ENCODE results near the gene PAX2.
A peak's percentile ranks its signal among the peaks of the same experiment; 100 is the strongest.

The PAX2 gene

DNA sequence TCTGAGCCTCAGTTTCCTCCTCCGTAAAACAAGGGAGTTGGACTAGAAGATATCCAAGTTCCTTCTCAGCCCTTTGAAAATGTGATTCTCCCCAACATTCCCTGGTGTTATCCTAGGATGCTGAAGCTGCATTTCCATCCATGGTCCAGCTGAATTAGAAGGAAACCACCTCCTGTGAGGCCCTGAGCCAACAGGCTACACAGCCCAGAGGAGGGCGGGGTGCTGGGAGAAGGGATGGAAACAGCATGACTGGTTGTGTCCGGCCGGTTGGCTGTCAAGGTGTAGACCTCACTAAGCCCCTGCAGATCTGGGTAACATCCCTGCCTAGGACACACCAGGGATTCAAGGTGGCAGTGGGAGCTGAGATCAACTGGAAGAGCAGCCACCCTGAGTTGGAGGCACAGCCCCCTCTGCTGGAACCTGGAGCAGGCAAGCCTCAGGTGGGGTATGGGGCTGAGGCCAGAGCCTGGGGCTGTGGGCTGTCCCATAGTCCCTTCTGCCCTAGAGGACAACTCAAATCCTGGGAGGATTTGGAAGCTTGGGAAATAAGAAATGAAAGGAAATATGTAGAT, 72.0 kb downstream of the PAX2 start:
- no peak for DNase-seq (ENCODE audit: low spot score)

DNA sequence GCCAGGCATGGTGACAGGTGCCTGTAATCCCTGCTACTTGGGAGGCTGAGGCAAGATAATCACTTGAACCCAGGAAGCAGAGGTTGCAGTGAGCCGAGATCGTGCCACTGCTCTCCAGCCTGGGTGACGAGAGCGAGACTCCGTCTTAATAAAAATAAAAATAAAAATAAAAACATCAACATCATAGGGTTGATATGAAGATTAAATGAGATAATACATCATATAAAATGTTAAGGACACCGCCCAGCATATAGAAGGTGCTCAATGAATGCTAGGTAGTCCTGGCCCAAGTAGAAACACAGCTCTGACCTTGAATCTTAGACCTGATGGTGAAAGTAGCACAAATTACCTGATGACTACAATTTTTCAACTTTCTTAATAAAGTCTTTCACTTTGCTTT, 74.0 kb downstream of the PAX2 start:
- DNase-seq (ENCODE audit: low spot score), result no peak

DNA sequence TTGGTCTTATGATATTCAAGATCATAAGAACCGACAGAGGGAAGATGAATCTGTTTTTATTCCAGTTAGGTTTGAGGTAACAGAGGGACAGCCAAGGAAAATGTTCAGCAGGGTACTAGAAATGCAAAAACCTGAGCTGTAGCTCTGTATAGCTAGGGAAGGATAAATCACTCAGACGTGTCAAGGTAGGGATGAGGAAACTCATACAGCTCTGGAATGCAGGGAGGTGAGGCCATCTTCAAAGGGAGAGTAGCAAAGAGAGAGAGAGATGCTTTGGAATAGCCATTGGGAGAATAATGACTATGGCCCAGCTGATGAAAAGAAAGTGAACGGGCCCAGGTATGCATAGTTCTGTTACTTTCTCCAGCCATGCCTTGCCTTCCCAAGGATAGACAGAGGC, 77.8 kb downstream of the PAX2 start:
- no peak for DNase-seq (ENCODE audit: low spot score)

DNA sequence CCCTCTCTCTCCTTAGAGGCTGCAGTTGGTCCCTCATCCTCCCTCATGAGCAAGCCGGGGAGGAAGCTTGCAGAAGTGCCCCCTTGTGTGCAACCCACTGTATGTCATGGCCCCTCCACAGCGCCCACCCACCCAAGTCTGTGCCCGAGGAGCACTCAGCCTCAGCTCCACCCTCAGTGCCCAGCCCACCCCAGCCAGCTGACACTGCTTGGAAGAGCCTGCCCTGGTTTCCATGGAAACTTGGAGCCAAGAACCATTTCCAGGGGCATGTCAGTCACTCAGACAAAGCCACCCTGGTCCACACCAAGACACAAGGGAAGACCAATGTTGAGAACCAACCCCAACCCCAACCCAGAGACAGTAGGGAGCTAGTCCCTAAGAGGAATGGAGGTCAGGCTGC, 79.5 kb downstream of the PAX2 start:
- no peak for DNase-seq (ENCODE audit: low spot score)

GRCh38 chr10:100825325-100825875, 80.0 kb downstream of the PAX2 start:
- DNase-seq (ENCODE audit: low spot score), result no peak

- DNase-seq (ENCODE audit: low spot score), result no peak
These were observed 80.8 kb downstream of the PAX2 start for GRCh38 chr10:100826031-100826651.

GRCh38 chr10:100826661-100826982, 81.2 kb downstream of the PAX2 start:
- no peak for DNase-seq (ENCODE audit: low spot score)

DNA sequence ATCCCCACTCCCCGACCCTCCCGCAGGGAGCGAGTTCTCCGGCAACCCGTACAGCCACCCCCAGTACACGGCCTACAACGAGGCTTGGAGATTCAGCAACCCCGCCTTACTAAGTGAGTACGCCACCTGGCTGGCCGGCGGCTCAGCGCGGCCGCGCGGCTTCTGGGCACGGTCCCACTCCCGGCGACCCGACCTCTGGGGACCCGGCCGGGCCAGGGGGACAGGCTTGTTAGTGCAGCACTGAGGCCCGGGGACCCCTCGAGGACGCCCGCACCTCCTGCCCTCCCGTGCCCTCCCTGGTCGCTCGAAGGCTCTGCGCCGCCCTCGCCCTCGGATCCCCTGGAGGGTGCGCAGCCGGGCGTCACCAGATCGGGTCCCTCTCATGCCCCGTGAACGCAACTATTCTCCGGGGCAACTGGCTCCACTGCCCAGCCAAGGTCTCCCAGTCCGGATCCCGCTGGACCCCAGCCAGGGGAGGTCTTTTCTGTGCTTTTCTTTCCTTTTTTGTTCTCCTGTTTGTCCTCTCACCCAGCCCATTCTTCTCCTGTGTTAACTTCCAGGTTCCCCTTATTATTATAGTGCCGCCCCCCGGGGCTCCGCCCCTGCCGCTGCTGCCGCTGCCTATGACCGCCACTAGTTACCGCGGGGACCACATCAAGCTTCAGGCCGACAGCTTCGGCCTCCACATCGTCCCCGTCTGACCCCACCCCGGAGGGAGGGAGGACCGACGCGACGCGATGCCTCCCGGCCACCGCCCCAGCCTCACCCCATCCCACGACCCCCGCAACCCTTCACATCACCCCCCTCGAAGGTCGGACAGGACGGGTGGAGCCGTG, 81.8 kb downstream of the PAX2 start:
- no peak for DNase-seq (ENCODE audit: low spot score)

DNA sequence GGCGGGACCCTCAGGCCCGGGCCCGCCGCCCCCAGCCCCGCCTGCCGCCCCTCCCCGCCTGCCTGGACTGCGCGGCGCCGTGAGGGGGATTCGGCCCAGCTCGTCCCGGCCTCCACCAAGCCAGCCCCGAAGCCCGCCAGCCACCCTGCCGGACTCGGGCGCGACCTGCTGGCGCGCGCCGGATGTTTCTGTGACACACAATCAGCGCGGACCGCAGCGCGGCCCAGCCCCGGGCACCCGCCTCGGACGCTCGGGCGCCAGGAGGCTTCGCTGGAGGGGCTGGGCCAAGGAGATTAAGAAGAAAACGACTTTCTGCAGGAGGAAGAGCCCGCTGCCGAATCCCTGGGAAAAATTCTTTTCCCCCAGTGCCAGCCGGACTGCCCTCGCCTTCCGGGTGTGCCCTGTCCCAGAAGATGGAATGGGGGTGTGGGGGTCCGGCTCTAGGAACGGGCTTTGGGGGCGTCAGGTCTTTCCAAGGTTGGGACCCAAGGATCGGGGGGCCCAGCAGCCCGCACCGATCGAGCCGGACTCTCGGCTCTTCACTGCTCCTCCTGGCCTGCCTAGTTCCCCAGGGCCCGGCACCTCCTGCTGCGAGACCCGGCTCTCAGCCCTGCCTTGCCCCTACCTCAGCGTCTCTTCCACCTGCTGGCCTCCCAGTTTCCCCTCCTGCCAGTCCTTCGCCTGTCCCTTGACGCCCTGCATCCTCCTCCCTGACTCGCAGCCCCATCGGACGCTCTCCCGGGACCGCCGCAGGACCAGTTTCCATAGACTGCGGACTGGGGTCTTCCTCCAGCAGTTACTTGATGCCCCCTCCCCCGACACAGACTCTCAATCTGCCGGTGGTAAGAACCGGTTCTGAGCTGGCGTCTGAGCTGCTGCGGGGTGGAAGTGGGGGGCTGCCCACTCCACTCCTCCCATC, 82.7 kb downstream of the PAX2 start:
- DNase-seq (ENCODE audit: low spot score), result peak; percentile 44

GRCh38 chr10:100828738-100829096, 83.3 kb downstream of the PAX2 start:
- no peak for DNase-seq (ENCODE audit: low spot score)

GRCh38 chr10:100829097-100829870, 83.9 kb downstream of the PAX2 start:
- DNase-seq (ENCODE audit: low spot score), result no peak

- DNase-seq (ENCODE audit: low spot score), result no peak
These were observed 84.7 kb downstream of the PAX2 start for GRCh38 chr10:100829933-100830727.

GRCh38 chr10:100830728-100831111, 85.3 kb downstream of the PAX2 start:
- DNase-seq (ENCODE audit: low spot score), result no peak

GRCh38 chr10:100831742-100832141, 86.4 kb downstream of the PAX2 start:
- no peak for DNase-seq (ENCODE audit: low spot score)

DNA sequence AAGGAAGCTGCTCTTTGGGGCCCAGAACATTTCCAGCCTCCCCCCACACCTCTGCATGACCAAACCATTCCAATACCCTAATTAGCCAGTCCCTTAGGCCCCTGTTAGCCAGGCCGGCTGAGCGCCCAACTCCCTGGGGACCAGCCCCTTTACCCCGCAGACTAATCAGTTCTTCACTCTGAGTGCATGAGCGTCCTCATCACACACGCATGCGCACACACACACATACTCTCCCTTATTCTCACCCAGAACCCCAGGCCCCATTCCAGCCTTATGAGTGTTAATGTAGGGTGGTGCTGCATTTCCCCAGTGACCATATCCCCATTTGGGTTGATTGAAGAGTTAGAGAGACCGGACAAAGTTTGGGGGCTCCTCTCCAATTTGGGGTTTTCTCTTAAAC, 90.4 kb downstream of the PAX2 start:
- no peak for DNase-seq (ENCODE audit: low spot score)

- no peak for DNase-seq (ENCODE audit: low spot score)
These were observed 91.5 kb downstream of the PAX2 start for GRCh38 chr10:100836891-100837290.

DNA sequence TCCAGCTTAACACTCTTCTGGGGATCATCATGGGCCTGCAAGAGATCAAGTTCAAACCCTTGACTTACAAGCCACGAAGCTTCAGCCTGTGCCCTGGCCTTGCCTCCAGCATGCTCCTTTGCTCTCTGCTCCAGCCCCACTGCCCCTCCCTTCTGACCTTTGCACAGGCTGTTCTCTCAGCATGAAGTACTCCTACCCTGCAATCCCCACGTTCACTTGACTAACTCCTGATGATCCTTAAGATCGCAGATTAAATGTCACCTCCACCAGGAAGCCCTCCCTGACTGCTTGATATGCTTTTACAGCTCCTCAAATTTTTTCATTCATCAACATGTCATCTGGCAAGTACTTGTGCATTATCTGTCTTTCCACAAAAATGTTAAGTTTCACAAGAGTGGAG, 91.9 kb downstream of the PAX2 start:
- no peak for DNase-seq (ENCODE audit: low spot score)

DNA sequence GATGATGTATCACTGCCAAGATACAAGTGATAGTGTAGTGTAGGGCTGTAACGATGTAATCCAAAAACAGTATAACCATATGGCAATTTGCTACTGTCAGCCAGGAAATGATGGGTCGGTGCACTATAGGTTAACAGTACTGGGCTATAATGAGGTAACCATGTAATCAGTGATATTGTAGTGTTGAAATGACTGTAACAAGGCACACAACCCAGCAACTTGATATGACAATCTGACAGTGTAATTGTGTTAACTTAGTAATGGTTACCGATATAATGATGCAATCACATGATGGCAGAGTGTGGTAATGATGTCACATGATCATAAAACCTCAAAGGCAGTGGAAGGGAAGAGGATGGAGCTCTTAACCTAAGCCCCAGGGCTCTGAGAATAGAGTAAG, 93.6 kb downstream of the PAX2 start:
- no peak for DNase-seq (ENCODE audit: low spot score)

DNA sequence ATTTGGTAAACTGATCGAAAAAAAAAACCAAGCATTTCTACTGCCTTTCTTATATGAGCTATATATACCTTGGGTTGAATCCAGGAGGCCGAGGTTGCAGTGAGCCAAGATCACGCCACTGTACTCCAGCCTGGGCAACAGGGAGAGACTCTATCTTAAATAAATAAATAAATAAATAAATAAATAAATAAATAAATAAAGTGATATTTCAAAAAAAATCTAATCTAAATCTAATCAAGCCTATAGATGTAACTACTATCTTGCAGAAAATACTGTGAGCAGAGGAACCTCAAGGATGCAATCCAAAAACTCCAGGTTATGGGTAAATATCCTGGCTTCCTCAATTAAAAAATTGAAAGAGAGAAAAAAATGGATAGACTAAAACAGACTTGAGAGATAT, 96.1 kb downstream of the PAX2 start:
- no peak for DNase-seq (ENCODE audit: low spot score)

- DNase-seq (ENCODE audit: low spot score), result peak; percentile 22
These were observed 102.1 kb downstream of the PAX2 start for GRCh38 chr10:100847440-100847839.

DNA sequence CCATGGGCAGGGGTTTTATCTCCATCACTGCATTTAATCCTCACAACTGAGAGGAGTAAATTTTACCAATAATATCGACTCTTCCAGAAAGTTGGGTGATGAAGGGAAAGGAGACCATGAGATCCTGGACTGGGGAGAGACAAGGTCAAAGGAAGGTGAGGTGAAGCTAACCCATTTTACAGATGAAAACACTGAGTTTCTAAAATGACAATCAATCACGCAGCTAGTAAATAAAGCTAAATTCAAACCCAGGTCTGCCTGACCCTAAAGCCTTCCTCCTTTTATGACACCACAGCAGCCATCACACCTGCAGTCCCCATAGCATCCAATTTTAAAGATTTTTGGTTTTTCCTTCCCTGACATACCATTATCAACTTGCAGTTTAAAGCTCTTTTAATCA, 103.4 kb downstream of the PAX2 start:
- DNase-seq (ENCODE audit: low spot score), result no peak
